Endothelial cell of coronary artery (primary cell): Measurements from ENCODE around the gene CADM4. TPM values are rescaled to one million over a fixed set of nuclear protein-coding genes. Genes with fewer than 3 reads are reported as not detected.

Experiments
- total RNA-seq: library from RNA; depleted of rRNA; stranded (reverse); fragments of >200 nt; gene quantifications from 2 replicates; pipeline ENCODE4 v1.2.3, GENCODE V29; 2014

The CADM4 gene
- total RNA-seq, result 5.8 and 6.1 TPM in 2 replicates

GRCh38 chr19:43639519-43640423 lies at the start of gene CADM4:
CADM4 (minus strand) TSS chr19:43639850; CDS start chr19:43639790, 60 bp downstream.

DNA sequence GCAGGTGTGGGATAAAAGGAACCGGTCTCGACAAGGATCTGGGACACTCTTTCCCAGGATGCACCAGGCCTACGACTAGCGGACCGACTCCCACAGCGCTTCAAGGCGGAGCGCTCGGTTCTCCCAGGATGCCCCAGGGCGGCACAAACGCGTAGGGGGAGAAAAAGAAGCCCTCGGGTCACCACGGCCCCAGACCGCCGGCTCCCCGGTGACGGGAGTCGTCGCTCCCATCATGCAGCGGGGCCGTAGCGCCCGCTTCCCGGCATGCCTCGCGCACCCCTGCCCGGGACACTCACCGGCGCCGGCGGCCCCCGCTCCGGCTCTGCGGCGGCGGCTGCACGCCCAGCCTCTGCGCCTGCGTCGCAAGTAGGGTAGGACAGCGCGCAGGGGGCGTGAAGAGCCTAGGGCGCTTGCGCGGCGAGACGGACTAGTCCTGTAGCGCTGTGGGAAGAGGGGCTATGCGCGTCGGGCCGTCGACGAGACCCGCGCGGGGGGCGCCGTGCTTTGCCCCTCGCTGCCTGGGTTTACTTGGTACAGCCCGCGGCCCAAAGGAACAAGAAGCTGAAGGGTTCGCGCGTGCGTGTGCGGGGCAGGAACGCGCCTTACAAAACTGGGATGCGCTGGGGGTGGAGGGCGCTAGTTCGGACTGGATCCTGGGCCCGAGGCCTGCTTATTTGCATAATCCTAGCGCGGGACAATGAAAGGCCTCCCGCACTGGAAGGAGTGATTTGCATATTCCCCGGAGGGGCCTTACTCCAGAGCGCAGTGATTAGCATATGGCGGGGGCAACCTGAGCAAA lies 20.2 kb downstream of the CADM4 start, which contains the start of gene ZNF428:
Gene ZNF428, minus strand, starts transcription at position 368 of the 799 bp plus-strand sequence. CDS start 5,325 bp downstream, outside the sequence.

DNA sequence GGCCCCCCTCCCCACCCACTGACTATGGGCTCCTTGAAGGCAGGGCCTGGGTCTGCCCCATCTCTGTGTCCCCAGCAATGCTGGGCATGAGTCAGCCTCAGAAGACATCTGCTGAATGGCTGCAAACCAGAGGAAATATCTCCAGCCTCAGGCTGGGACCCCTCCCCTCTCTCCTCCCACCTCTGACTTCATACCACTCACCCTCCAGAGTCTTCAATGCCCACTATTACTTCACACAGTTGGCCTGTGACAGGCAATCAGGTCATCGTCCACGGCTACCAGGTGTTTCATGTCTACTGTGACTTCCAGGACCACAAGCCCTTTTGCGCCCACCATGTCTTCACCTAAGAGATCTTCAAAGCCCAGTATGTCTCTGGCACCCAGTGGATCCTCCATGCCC lies 27.9 kb downstream of the CADM4 start, which contains the start of gene SRRM5:
Gene SRRM5, plus strand, starts transcription at position 301 of the 400 bp plus-strand sequence. Its CDS starts 34 bp downstream, at position 335.

GRCh38 chr19:43595999-43596841 lies 43.4 kb downstream of the CADM4 start, which contains the start of the genes IRGQ and ZNF576:
IRGQ (minus strand) TSS chr19:43596134; CDS start chr19:43595338, 796 bp downstream.
ZNF576 (plus strand) TSS chr19:43596595; CDS start chr19:43597109, 514 bp downstream.

DNA sequence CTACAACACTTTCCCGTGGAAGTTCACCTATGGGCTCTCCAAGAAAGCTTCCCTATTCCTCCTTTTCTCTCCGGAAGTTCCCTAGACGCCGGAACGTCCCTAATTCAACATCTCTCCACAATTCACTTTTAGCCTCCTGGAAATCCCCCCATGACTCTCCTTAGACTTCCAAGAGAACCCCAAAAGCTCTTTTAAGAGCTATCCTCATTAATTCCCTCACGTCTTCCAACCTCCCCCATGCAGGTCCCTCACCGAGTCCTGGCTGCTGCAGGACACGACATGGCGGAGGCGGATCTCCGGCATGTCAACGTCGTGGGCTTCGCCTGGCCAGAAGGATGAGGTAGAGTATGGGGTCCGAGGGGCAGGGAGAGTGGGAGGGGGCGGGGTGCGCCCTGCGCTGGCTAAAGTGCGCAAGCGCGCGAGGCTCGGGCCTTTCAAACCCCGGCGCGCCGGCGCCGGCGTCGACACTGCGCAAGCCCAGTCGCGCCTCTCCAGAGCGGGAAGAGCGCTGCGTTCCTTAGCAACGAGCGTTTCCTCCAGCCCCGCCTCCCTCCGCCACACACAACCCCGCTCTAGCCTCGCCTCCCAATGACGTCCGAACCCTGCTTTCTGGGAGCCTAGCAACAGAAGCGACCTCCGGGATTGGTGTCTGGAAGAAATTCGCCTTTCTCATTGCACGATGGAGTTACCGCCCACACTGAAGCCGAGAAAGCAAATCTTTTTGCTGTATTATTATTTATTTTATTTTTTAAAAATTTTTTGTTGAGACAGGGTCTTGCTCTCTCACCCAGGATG lies 64.3 kb downstream of the CADM4 start, which contains the start of the genes PINLYP and XRCC1:
Gene PINLYP, plus strand, starts transcription at position 646 of the 795 bp plus-strand sequence. CDS start 1,391 bp downstream, outside the sequence.
Gene XRCC1, minus strand, starts transcription at position 372 of the 795 bp plus-strand sequence. Its CDS starts 69 bp downstream, at position 303.

Other genes starting within 250 kb of the CADM4 start
- gene TEX101, start 225.0 kb downstream of the CADM4 start, total RNA-seq, result not detected in 2 replicates
- not detected in 2 replicates for gene LYPD3, start 174.2 kb downstream of the CADM4 start, total RNA-seq
- gene PHLDB3, start 135.1 kb downstream of the CADM4 start, total RNA-seq, result 10.2 and 12.3 TPM in 2 replicates
- 56.9 and 73.5 TPM in 2 replicates for gene ETHE1, start 112.6 kb downstream of the CADM4 start, total RNA-seq
- 0.09 TPM in 1 of 2 replicates, not detected in the other for gene ZNF575, start 106.7 kb downstream of the CADM4 start, total RNA-seq
- gene XRCC1, start 64.3 kb downstream of the CADM4 start, total RNA-seq, result 15.5 and 20.8 TPM in 2 replicates
- 0.18 and 0.85 TPM in 2 replicates for gene PINLYP, start 64.0 kb downstream of the CADM4 start, total RNA-seq
- 23.5 and 29.6 TPM in 2 replicates for gene IRGQ, start 43.7 kb downstream of the CADM4 start, total RNA-seq
- 9.1 and 10.0 TPM in 2 replicates for gene ZNF576, start 43.3 kb downstream of the CADM4 start, total RNA-seq
- gene SRRM5, start 27.8 kb downstream of the CADM4 start, total RNA-seq, result under 0.01 TPM in 1 of 2 replicates, not detected in the other
- gene ZNF428, start 20.2 kb downstream of the CADM4 start, total RNA-seq, result 44.0 and 53.5 TPM in 2 replicates
- gene PLAUR, start 30.3 kb upstream of the CADM4 start, total RNA-seq, result 51.5 and 69.5 TPM in 2 replicates
- gene IRGC, start 76.2 kb upstream of the CADM4 start, total RNA-seq, result not detected in 2 replicates
- gene SMG9, start 115.1 kb upstream of the CADM4 start, total RNA-seq, result 5.5 and 9.3 TPM in 2 replicates
- gene KCNN4, start 141.1 kb upstream of the CADM4 start, total RNA-seq, result 0.90 and 4.1 TPM in 2 replicates
- 0.36 and 0.56 TPM in 2 replicates for gene LYPD5, start 162.6 kb upstream of the CADM4 start, total RNA-seq
- gene ZNF283, start 187.5 kb upstream of the CADM4 start, total RNA-seq, result 8.4 and 11.0 TPM in 2 replicates
- 0.72 and 2.5 TPM in 2 replicates for gene ZNF404, start 244.1 kb upstream of the CADM4 start, total RNA-seq